ENCODE results near the gene TEX19.
"Not testable (repeated sequence)": the region's sequence is repeated elsewhere in the genome, so short reads cannot be mapped to it uniquely, and the experiment has no call there.

TEX19 gene

DNA sequence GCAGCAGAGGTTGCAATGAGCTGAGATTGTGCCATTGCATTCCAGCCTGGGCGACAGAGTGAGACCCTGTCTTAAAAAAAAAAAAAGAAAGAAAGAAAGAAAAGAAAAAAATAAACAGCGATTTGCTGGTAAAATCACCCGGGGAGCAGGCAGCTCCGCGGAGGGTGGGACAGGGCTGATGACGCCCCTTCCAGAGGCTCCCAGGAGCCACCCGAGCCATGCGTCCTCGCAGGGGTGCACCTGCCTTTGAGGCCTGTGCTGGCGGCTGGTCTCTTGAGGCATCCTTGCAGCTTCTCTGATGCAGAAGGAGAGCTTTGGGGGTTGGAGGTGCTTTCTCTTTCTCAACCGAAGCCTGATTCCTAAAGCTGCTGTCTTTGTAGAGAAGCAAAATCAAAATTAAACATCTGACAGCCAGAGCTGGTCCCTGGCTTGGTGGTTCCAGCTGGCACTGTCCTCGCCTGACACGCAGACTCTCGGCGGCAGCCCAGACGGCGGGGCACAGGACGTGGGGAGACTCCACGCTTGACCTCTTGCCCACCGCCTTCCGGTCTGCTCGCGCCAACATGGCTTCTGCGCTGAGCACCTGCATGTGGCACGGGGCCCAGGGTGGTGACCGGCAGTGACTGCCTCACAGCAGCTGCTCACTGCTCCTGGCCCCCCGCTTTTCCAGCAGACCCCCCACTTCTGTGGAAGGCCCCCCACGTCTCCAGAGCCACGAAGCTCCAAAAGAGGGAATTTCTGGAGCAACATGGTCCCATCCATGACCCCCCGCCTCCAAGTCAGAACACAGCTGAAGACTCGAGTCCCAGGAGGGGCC, 19.1 kb downstream of the TEX19 start:
- DNase-seq: no peak

DNA sequence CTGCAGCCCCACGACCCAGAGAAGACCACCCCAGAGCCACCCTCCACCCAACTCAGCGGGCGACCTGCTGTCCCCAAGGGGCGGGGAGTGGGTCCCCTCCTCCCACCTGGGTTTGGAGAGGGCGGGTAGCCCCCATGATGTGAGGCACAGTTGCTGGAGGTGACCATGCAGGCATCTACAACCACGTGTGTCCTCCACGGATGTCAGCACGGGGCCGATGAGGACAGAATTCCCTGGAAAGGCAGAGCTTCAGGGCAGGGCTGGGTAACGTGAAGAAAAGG, 19.6 kb downstream of the TEX19 start:
- DNase-seq: no peak

DNA sequence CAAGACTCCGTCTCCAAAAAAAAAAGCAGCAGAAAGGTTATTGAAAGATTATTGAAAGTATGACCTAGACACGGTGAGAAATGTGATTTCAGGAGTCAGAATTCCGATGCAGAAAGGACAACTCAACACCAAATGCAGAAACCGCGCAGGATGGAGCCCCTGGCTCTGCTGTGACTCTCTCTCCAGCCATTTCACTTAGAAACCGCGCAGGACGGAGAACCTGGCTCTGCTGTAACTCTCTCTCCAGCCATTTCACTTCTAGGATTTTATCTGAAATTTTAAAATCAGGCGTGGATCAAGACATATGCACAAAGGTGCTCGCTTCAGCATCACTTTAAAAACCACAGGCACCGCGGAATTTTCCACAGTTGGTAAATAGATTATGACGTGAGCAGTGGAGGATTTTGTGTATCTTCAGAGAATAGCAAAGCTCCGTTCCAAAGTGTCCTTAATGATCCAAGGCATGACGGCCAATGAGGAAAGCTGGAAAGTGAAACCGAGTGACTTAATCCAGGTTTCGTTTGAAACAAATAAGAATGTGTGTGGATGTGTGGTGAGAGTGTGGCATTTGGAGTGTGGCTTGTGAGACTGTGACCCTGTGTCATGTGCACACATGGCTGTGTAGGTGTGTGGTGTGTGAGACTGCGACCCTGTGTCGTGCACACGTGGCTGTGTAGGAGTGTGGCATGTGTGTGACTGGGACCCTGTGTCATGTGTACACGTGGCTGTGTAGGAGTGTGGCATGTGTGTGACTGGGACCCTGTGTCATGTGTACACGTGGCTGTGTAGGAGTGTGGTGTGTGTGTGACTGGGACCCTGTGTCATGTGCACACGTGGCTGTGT, 22.0 kb downstream of the TEX19 start:
- no peak for DNase-seq

DNA sequence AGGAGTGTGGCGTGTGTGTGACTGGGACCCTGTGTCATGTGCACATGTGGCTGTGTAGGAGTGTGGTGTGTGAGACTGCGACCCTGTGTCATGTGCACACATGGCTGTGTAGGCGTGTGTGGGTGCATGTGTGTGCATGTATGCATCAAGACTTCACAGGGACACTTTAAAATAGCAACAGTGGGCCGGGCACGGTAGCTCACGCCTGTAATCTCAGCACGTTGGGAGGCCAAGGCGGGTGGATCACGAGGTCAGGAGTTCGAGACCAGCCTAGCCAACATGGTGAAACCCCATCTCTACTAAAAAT, 22.6 kb downstream of the TEX19 start:
- DNase-seq: not testable (repeated sequence)

DNA sequence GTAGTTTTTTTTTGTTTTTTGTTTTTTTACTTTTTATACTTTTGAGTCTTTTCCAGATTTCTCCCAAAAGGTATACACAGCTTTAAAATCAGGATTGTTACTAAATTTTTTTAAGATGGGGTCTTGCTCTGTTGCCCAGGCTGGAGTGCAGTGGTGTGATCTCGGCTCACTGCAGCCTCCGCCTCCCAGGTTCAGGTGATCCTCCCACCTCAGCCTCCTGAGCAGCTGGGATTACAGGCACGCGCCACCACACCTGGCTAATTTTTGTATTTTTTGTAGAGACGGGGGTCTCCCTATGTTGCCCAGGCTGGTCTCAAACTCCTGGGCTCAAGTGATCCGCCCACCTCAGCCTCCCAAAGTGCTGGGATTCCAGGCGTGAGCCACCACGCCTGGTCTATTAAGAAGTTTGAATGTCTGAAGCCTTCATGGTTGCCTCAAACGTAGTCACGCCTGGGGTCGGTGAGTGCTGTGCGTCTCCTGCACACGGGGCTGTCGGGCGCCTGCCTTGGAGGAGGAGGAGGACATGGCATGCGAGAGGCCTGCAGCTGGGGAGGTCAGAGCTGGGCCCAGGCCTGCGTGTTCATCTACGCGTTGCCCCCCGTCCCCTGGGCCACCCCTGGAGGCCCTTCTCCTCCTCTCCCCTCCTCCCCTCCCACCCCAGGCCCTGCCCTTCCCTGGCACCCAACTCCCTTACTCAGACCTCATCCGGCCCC, 23.3 kb downstream of the TEX19 start:
- not testable (repeated sequence) for DNase-seq

DNA sequence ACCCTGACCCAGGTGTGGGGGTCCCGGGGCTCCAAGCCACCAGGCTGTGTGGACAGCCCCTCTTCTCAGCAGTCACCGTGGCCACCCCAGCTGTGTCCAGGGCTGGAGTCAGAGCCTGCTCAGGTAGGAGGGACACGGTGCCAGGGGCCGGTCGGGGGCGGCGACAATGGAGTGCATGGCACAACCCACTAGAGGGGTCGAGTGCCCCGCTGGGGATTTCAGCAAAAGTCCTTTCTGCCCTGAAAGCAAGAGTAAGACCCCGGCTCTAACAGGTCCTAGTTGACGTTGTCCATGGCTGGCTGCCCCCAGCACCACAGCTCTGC, 23.8 kb downstream of the TEX19 start:
- no peak for DNase-seq

DNA sequence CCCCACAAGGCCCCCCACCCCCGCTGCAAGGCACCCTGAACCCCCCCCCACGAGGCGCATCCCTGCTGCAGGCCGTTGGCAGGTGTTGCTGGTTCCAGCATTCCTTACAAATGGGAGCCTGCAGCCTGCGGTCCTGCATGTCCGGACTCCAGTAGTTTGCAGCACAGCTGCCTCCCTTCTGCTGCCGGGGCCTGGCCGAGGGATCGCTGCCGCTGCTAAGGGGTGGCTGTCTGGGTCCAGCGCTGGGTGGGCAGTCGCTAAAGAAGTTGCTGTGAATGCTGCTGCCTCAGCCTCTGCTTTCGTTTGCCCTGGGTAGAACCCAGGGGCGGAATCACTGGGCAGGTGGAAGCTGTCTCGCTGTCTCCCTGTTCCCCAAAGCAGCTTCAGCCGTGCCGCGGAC, 24.4 kb downstream of the TEX19 start:
- DNase-seq: no peak

DNA sequence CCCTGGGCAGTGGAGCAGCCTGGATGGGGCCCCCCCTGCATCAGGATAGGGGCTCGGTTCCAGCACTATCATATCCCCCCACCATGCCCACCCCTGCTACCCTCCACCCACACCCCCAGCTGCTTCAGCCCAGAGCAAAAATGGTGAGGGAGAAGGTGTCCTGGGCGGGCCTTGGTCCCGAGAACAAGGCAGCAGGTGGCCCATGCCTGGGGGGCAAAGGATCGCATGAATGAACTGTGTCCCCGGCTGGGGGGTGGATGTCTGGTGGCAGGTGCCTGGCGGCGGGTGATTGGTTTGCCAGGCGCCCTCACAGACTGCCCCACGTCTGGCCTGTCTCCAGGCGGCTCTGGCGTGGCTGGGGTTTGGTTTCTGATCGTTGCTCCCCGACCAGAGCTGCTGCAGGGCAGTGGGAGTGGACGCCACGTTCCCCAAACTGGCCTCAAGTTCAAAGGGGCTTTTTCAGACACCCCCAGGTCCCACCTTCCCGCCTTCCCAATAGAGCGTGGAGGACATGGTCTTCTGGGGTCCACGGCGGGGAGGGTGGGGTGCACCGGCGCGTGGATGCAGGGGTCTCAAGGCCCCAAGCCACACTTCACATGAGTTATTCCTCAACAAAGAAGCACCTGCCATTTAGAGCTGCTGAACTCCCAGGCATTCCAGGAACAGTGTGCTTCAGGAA, 25.1 kb downstream of the TEX19 start:
- no peak for DNase-seq

DNA sequence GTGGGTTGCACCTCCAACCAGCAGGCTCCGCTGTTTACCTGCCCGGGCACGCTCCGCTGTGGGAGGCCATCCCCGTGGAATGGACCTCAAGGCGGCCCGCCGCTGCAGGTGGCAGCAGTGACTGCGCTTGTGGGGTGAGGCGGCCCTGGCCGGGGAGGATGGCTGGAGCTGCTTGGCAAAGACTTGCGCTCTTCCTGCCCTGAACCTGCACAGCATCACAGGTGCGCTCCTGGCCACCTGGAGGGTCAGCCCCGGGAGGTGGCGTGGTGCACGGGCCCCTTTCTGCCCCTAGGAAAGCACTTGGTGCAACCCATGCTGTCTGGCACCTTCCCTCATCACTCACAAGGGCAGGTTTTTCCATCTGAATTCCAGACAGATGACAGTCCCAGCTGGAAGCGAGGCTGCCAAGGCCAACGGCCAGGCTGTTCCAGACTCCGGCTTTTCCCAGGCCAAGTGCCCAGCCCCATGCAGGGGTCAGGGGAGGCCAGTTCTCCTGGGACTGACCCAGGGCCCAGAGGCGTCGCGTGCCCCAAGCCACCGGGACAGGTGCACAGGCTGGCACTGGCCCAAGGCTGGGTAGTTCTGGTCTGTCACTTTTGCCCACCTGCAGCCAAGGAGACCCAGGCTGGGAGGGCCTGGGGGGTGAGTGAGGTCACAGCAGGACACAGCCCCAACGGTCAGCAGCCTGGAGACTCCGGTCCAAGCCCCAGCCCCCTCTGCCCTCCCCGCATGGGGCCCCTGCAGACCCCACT, 25.9 kb downstream of the TEX19 start:
- no peak for DNase-seq

DNA sequence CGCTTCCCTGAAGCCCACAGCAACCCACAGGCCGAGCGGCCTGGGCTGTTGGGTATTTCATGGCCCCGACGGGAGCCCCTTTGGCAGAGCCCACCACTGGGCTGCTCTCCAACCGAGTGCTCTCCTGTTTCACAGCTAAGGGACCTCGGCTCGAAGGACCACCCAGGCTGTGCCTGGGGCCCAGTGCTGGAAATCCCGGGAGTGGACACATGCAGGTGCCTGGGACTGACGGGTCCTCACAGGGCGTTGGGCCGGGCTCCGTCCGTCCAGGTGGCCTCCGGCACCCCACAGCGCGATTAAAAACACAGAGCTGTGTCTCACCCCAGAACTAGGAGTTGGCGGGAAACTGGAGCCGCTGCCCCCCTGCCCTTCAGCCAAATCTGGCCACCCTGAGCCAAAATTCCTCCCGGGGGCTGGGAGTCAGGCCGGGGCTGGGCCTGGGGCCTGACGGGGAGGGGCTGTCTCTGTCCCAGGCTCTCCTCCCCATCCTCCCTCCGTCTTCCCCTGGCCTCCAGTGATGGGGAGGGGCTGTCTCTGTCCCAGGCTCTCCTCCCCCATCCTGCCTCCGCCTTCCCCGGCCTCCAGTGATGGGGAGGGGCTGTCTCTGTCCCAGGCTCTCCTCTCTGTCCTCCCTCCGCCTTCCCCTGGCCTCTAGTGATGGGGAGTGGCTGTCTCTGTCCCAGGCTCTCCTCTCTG, 26.7 kb downstream of the TEX19 start:
- DNase-seq: no peak

DNA sequence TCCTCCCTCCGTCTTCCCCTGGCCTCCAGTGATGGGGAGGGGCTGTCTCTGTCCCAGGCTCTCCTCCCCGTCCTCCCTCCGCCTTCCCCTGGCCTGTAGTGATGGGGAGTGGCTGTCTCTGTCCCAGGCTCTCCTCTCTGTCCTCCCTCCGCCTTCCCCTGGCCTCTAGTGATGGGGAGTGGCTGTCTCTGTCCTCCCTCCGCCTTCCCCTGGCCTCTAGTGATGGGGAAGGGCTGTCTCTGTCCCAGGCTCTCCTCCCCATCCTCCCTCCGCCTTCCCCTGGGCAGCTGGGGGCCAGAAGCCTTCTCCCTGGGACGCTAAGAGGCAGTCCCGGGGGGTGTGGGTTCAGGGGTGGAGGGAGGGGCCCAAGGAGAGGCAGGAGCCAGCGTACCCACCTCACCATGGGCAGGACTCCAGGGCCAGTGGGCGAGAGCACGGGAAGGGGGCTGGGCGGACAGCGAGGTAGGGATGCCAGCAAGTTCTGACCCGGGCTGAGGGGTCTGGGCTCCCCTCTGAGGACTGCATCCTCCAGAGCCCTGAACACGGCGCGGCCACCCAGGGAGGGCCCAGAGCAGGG, 27.3 kb downstream of the TEX19 start:
- no peak for DNase-seq

DNA sequence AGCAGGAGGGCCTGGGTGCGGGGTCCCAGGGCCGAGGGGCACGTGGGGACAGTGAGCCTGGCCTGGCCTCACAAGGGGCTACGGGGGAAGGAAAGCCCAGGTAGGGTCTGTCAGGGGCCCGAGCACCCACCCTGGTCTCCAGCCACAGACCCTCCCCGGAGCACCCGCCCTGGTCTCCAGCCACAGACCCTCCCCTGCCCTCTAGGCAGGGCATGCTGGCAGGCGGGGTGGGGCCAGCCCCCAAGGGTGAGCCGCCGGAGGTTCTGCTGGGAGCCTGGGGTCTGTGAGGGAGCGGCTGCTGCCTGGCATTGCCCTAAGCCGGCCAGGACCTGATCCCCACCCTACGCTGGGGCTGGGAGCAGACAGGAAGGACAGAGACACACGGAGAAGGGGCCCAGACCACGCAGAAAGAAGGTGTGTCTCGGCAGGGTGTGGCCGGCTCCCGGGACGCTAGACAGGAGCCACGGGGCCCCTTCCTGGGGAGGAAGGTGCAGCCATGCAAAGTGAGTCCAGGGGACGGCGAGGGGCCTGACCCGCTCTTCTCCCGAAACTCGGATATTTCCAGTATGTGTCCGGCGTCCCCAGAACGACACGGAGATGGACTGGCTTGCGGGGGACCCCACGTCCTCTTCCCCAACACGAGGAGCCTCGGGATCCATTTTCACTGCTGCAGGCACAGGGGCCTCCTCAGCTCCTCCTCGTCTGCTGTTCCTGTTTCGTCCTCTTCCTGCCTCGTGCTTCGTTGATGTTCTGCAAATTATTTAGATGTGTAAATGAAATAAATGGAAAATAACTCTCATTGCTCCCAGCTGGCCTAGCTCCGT, 28.0 kb downstream of the TEX19 start:
- no peak for DNase-seq

DNA sequence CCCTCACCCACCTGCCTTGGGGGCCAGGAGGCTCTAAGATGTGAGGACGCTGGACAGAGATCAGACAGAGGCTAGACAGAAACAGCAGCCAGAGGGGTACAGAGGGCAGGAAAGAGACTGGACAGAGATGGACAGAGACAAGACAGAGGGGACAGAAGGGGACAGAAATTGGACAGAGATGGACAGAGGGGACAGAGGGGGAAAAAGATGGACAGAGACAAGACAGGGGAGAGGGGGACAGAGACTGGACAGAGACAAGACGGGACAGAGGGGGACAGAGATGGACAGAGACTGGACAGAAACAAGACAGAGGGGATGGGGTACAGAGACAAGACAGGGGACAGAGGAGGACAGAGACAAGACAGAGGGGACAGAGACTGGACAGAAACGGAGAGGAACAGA, 28.7 kb downstream of the TEX19 start:
- no peak for DNase-seq

DNA sequence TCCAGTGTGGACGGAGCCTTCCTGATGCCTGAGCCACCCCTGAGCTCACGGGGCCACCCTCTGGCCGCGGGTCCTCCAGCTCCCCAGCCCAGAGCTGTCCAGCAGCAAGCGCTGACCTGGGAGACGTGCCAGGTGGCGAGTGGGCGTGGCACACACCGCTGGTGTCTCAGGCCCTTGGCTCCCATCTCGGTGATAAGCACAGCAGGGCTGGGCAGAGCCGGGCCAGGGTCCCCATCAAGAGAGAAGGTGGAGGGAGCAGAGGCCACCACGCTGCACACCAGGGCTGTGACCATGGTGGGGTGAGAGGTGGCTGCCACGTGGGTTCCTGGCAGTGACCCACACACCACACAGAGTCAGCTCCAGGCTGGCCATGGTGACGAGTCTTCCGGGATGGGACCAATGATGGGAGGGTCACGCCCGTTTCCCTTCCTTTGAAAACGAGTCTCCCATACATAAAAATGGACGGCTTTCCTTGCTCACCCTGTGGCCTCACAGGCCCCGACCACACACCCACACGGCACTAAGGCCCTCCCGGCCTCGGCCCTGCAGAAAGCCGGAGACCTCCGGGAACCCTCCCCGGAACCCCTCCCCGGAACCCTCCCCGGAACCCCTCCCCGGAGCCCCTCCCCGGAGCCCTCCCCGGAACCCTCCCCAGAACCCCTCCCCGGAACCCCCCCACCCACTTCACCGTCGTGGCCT, 29.3 kb downstream of the TEX19 start:
- no peak for DNase-seq

DNA sequence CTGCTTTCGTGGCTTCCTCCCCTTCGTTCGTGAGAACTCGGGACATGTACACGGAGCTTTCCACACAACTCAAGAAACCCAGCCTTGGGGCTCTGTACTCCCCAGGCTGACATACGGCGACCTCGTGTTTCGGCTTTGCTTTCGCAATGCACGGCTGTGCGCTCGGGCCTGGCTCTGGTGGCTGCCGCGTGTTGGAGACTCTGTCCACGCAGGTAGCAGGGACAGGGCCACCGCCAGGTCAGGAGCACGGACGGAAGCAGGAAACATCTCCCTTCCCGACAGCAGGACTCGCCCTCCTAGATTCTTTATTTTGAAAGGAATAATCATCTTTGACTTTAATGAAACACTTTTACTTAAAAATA, 29.9 kb downstream of the TEX19 start:
- DNase-seq: no peak

DNA sequence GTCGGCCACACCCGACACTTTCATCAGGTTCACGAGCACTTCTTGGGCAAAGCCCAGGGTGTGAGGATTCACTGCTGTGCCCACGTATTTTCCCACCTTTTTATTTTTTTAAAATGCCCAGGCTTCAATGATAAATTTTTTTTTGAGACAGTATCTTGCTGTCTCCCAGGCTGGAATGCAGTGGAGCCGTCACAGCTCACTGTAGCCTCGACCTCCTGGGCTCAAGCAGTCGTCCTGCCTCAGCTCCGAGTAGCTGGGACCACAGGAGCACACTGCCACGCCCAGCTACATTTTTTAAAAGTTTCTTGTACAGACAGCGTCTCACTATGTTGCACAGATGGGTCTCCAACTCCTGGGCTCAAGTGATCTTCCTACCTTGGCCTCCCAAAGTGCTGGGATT, 30.3 kb downstream of the TEX19 start:
- DNase-seq: no peak

DNA sequence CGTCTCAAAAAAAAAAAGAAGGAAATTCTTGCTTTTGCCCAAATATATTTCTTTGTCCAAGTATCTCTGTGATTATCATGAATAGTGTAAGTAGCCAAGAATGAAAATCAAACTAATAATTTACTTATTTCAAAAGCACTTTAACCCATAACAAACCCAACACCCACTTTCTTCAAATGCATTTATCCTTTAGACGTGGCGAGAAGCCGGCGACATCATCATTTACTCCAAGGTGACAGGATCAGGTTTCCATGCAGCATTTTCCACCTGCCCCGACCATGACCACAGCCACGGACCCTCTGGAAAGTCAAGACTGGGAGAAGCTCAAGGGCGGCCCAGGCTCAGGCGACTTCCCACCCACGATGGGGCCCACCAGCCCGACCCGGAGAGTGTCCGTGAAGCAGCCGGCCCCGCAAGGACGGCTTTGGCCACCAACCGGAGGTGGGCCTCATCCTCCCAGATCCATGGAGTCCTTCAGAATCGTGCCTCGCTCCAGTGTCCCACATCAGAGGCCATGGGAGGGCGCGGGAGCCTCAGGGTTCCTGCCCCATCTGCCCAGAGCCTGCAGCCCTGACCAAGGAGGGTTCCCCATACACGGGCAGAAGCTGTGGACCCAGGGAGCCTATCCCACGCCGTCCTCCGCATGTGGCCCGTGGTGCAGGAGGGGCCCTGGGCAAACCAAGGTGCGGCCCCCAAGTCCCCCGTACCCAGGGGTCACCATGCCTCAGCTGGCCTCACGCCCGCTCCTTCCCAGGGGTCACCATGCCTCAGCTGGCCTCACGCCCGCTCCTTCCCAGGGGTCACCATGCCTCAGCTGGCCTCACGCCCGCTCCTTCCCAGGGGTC, 31.2 kb downstream of the TEX19 start:
- no peak for DNase-seq

DNA sequence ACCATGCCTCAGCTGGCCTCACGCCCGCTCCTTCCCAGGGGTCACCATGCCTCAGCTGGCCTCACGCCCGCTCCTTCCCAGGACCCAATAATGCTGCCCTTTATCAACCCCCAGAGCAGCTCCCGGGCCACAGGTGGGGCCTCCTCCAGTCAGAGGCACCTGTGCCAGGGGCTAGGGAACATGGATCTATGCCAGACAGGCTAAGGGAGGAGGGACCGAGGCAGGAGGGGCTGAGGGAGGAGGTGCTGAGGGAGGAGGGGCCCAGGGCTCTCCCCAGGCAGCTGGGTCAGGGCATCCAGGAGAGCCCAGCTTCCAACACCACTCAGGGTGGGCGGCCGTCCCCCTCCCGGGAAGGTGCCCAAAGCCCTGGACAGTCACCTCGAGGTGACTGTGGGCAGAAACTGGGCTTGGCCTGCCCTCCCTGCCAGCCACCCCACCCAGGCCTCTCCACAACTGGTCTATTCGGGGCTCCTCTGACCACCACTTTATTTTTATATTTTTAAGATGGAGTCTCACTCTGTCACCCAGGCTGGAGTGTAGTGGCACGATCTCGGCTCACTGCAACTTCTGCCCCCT, 31.9 kb downstream of the TEX19 start:
- DNase-seq: no peak

DNA sequence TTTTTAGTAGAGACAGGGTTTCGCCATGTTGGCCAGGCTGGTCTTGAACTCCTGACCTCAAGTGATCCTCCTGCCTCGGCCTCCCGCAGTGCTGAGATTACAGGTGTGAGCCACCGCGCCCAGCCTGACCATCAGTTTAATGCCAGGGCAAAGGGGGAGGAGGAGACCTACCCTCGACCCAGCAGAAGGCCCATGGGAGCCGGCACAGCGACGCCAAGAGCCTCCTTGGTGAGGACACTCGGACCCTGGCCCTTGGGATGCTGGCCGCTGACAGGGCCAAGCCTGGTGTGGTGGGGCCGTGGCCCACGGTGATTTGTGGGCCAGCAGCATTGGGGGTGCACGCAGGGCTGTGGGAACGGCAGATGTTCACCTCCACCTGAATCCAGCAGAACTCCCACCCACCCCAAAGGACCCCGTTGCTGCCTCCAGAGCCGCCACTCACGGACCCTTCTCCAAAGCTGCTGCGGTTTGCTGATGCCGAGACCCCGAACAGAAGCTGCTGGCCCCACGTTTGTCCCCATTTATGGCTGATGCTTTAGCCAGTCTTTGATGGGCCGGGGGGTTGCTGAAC, 32.5 kb downstream of the TEX19 start:
- no peak for DNase-seq

Data from stimulated activated CD4-positive, alpha-beta T cell treated with anti-CD3 and anti-CD28 coated beads, Interleukin-4, amount 100 ng/mL, for 4 hours (primary cell).